GM18868 (cell line): ENCODE data around the gene FCAMR.

Source experiments
- ATAC-seq: cut with Tn5 transposase; IDR thresholded peaks from one replicate; pipeline ENCODE4 v1.9.1; 2021; ENCODE audit warnings: mild to moderate bottlenecking, moderate library complexity; ENCODE audit not compliant: unreplicated experiment

The FCAMR gene

GRCh38 chr1:206960676-206961386 is 9.4 kb downstream of the FCAMR start:
- ATAC-seq = no peak

GRCh38 chr1:206958144-206958543 is 12.1 kb downstream of the FCAMR start:
- no peak for ATAC-seq

- no peak for ATAC-seq
Observed at GRCh38 chr1:206957639-206958038, 12.6 kb downstream of the FCAMR start.

- no peak for ATAC-seq
Observed at GRCh38 chr1:206955476-206956451, 14.5 kb downstream of the FCAMR start.

- no peak for ATAC-seq
Observed at GRCh38 chr1:206954459-206955342, 15.6 kb downstream of the FCAMR start.

GRCh38 chr1:206953626-206954025 is 16.6 kb downstream of the FCAMR start:
- no peak for ATAC-seq

- no peak for ATAC-seq
Observed at GRCh38 chr1:206953126-206953525, 17.1 kb downstream of the FCAMR start.

- no peak for ATAC-seq
Observed at GRCh38 chr1:206952171-206952570, 18.1 kb downstream of the FCAMR start.

- no peak for ATAC-seq
Observed at GRCh38 chr1:206951318-206952100, 18.8 kb downstream of the FCAMR start.

GRCh38 chr1:206949641-206950040 is 20.6 kb downstream of the FCAMR start:
- no peak for ATAC-seq

GRCh38 chr1:206949208-206949607 is 21.1 kb downstream of the FCAMR start:
- no peak for ATAC-seq

GRCh38 chr1:206947255-206947654 is 23.0 kb downstream of the FCAMR start:
- ATAC-seq = no peak

- ATAC-seq = no peak
Observed at GRCh38 chr1:206946261-206946660, 24.0 kb downstream of the FCAMR start, which contains the start of gene PIGR. Gene PIGR (minus strand): TSS chr1:206946466. CDS start chr1:206940531, 5,935 bp downstream.

GRCh38 chr1:206945779-206946178 is 24.5 kb downstream of the FCAMR start:
- no peak for ATAC-seq

- no peak for ATAC-seq
Observed at GRCh38 chr1:206944703-206945102, 25.6 kb downstream of the FCAMR start.

GRCh38 chr1:206941766-206942418 is 28.4 kb downstream of the FCAMR start:
- no peak for ATAC-seq

GRCh38 chr1:206940588-206940936 is 29.7 kb downstream of the FCAMR start:
- ATAC-seq = no peak

- ATAC-seq = no peak
Observed at GRCh38 chr1:206939841-206940587, 30.2 kb downstream of the FCAMR start.

GRCh38 chr1:206939131-206939530 is 31.1 kb downstream of the FCAMR start:
- no peak for ATAC-seq
